PC-9 (cell line): ENCODE data around the gene NEO1. TPM values are rescaled to one million over a fixed set of nuclear protein-coding genes. Genes with fewer than 3 reads are reported as not detected.
"Not testable (repeated sequence)": the region's sequence is repeated elsewhere in the genome, so short reads cannot be mapped to it uniquely, and the experiment has no call there.

ENCODE experiments used
- BruUV-seq: library from RNA; stranded (reverse); fragments of 400-500 nt; replicated peaks from 2 replicates; lab custom pipeline; 2021; lab: Mats Ljungman, UMichigan
- CTCF ChIA-PET: fragments of 300-600 bp; sonication (Branson Sonifier 250); formaldehyde crosslinking; loops from one replicate; lab custom pipeline; 2022; ENCODE audit warnings: antibody characterized with exemption; lab: Charles Lee
- POLR2A ChIA-PET: fragments of 300-600 bp; sonication (Branson Sonifier 250); formaldehyde crosslinking; loops from one replicate; lab custom pipeline; 2022; ENCODE audit warnings: antibody characterized with exemption; ENCODE audit not compliant: unreplicated experiment; lab: Charles Lee
- DNase-seq, 2 experiments: peaks; one replicate each; pipeline versions ENCODE4 v3.0.0 to v3.0.0-alpha.2; 2015 to 2022; ENCODE audit warnings: mixed read lengths in 1 of 2
- H2AFZ ChIP-seq: fragments of 200-600 bp; sonication (generic); 2 replicates; pipeline ENCODE4 v1.8.1; 2017; ENCODE audit warnings: antibody characterized with exemption
- H3F3A ChIP-seq: fragments of 200-600 bp; sonication (generic); 2 replicates; pipeline ENCODE4 v1.8.1; 2017; ENCODE audit warnings: antibody characterized with exemption, mild to moderate bottlenecking, low read depth; ENCODE audit not compliant: insufficient read depth
- H3K27ac ChIP-seq: fragments of 200-600 bp; sonication (generic); 2 replicates; pipeline ENCODE4 v1.6.1; 2016; ENCODE audit warnings: mixed run types
- H3K27me3 ChIP-seq: fragments of 200-600 bp; sonication (generic); 2 replicates; pipeline ENCODE4 v1.6.1; 2016; ENCODE audit warnings: low read depth, mixed run types; ENCODE audit not compliant: insufficient read depth
- H3K36me3 ChIP-seq: fragments of 200-600 bp; sonication (generic); 2 replicates; pipeline ENCODE4 v1.6.1; 2016; ENCODE audit warnings: low read depth, mixed run types
- H3K4me1 ChIP-seq: fragments of 200-600 bp; sonication (generic); replicated peaks from 2 replicates; pipeline ENCODE4 v1.6.1; 2016; ENCODE audit warnings: mixed run types; ENCODE audit not compliant: insufficient read depth
- H3K4me2 ChIP-seq: fragments of 200-600 bp; sonication (generic); 2 replicates; pipeline ENCODE4 v1.6.1; 2017; ENCODE audit warnings: mixed run types
- H3K4me3 ChIP-seq: fragments of 200-600 bp; sonication (generic); 2 replicates; pipeline ENCODE4 v1.6.1; 2016; ENCODE audit warnings: mixed run types
- H3K79me2 ChIP-seq: fragments of 200-600 bp; sonication (generic); 2 replicates; pipeline ENCODE4 v1.6.1; 2017; ENCODE audit warnings: low read depth, mixed run types
- H3K9me2 ChIP-seq: fragments of 200-600 bp; sonication (generic); 2 replicates; pipeline ENCODE4 v1.8.1; 2017; ENCODE audit warnings: mild to moderate bottlenecking; ENCODE audit not compliant: insufficient read depth
- H3K9me3 ChIP-seq: fragments of 200-600 bp; sonication (generic); 2 replicates; pipeline ENCODE4 v1.8.1; 2016; ENCODE audit warnings: low read depth; ENCODE audit not compliant: insufficient read depth
- H4K20me1 ChIP-seq: fragments of 200-600 bp; sonication (generic); 2 replicates; pipeline ENCODE4 v1.8.1; 2017; ENCODE audit not compliant: insufficient read depth
- EZH2 ChIP-seq: fragments of 200-600 bp; sonication (generic); IDR thresholded peaks from 2 replicates; pipeline ENCODE4 v1.8.0; 2017; ENCODE audit warnings: antibody characterized with exemption, low read depth
- intact Hi-C: fragments of 100-400 bp; cut with micrococcal nuclease; formaldehyde crosslinking; loops from one replicate; pipeline ENCODE4 v1.10.0; 2022; ENCODE audit not compliant: unreplicated experiment
- total RNA-seq: library from RNA; stranded (reverse); gene quantifications from 2 replicates; pipeline ENCODE4 v1.2.3, GENCODE V29; 2021
- TF ChIP-seq, protein P1 (sequence below): fragments of 200-600 bp; sonication (generic); conservative IDR thresholded peaks from 2 replicates; pipeline ENCODE4 v1.6.1; 2017; ENCODE audit warnings: mixed run types, antibody characterized with exemption, mild to moderate bottlenecking, moderate library complexity

NEO1 gene
- total RNA-seq, 1 experiment from 2014 or later = 5.2 TPM

DNA sequence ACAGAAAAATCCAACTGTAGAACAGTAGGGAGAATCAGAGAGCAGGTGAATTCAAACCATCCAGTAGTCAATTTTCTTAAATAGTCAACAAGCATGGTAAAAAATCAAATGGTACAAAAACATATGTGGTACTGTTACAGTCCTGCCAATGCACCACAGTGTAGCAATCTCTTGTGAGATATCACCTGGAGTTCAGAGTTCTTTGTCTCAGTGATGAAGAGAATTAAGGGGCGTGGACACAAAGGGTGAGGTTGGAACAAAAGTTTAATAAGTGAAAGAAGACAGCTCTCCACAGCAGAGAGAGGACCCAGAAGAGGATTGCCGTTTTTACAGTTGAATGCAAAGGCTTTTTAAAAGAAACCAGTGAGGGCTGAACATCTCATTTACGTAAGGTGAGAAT, 113.2 kb downstream of the NEO1 start:
- POLR2A ChIA-PET = no interaction called here
- DNase-seq = no peak
- H2AFZ ChIP-seq = no peak overlapping the region

DNA sequence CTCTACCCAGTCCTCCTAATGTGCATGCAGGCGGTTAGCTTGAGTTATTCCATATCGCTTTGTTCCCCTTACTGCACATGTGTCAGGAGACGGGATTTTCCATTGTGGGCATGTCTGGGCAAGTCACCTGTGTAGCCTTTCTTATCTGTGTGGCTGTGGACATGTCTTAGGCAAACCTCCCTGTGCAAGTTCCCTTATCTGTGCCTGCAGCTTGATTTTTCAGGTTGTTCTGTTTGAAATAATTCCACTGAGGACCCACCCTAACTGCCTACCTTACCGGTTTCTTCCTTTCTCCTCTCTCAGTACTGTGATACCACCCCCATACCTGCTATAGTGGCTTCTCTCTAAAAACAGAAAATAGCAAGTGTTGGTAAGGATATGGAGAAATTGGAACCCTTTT, 113.6 kb downstream of the NEO1 start:
- Histone ChIP-seq H3K9me3 (no peaks in the 10 kb centered on the region), H3K4me3 (no peak overlapping the region), H3K4me2 (no peak overlapping the region), H3K27me3 (no peaks in the 10 kb centered on the region), H3K79me2 (no peaks in the 10 kb centered on the region), H3F3A (no peaks in the 10 kb centered on the region), H4K20me1 (no peaks in the 10 kb centered on the region), H2AFZ (no peak overlapping the region), H3K4me1 (no peaks in the 10 kb centered on the region), H3K9me2 (no peaks in the 10 kb centered on the region), H3K36me3 (no peaks in the 10 kb centered on the region), H3K27ac (no peak overlapping the region)
- intact Hi-C loops = no loop called here
- ChIA-PET POLR2A (no interaction called here), CTCF (no interaction called here)
- TF ChIP-seq, protein P1, sequence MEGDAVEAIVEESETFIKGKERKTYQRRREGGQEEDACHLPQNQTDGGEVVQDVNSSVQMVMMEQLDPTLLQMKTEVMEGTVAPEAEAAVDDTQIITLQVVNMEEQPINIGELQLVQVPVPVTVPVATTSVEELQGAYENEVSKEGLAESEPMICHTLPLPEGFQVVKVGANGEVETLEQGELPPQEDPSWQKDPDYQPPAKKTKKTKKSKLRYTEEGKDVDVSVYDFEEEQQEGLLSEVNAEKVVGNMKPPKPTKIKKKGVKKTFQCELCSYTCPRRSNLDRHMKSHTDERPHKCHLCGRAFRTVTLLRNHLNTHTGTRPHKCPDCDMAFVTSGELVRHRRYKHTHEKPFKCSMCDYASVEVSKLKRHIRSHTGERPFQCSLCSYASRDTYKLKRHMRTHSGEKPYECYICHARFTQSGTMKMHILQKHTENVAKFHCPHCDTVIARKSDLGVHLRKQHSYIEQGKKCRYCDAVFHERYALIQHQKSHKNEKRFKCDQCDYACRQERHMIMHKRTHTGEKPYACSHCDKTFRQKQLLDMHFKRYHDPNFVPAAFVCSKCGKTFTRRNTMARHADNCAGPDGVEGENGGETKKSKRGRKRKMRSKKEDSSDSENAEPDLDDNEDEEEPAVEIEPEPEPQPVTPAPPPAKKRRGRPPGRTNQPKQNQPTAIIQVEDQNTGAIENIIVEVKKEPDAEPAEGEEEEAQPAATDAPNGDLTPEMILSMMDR = no peak
- TF ChIP-seq EZH2 = no peak
- no TSS peak for BruUV-seq
- DNase-seq = no peak

More for the DNA sequence above, 113.2 kb downstream of the NEO1 start:
- Histone ChIP-seq H4K20me1 (no peaks in the 10 kb centered on the region), H3K27me3 (no peaks in the 10 kb centered on the region), H3K4me3 (no peak overlapping the region), H3K27ac (no peak overlapping the region), H3K79me2 (no peaks in the 10 kb centered on the region), H3F3A (no peaks in the 10 kb centered on the region), H3K4me1 (no peaks in the 10 kb centered on the region), H3K9me2 (no peaks in the 10 kb centered on the region), H3K36me3 (no peaks in the 10 kb centered on the region), H3K9me3 (no peaks in the 10 kb centered on the region), H3K4me2 (no peak overlapping the region)
- TF ChIP-seq, protein P1 = no peak
- TF ChIP-seq EZH2 = no peak
- CTCF ChIA-PET = no interaction called here
- intact Hi-C loops = no loop called here
- no TSS peak for BruUV-seq

DNA sequence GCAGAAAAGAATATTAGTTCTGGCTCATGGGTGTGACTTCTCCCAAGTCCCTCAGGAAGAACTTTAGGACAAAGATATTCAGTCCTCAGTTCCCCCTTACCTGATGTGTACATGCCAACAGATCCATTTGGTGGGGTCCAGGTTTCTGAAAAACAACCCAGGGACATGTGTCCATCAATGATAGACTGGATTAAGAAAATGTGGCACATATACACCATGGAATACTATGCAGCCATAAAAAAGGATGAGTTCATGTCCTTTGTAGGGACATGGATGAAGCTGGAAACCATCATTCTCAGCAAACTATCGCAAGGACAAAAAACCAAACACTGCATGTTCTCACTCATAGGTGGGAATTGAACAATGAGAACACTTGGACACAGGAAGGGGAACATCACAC, 114.4 kb downstream of the NEO1 start:
- H3K27ac ChIP-seq, POLR2A ChIA-PET: not testable (repeated sequence)

DNA sequence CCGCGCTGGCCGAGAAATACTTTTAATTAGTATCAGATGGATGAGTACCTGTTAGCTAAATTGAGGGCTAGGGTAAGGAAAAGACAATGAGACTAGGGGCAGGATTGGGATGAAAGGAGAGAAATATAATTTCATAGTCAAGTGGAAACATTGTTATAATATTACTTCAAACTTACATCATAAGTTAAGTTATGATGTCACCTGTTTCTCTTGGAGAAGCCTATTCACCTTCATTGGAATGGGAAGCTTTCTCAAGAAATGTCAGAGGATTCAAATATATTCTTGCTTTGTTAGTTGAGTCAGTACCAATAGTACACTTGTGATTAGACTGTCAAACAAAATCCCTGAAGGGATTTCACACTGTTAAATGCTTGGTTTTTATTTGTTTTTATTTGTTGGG, 116.2 kb downstream of the NEO1 start:
- DNase-seq = no peak
- Histone ChIP-seq H3K27ac (no peak overlapping the region), H4K20me1 (no peaks in the 10 kb centered on the region), H3K4me1 (no peaks in the 10 kb centered on the region), H3K9me2 (no peaks in the 10 kb centered on the region), H3F3A (no peaks in the 10 kb centered on the region), H3K4me2 (no peak overlapping the region), H3K27me3 (no peaks in the 10 kb centered on the region), H2AFZ (no peak overlapping the region), H3K9me3 (no peaks in the 10 kb centered on the region), H3K79me2 (no peaks in the 10 kb centered on the region), H3K36me3 (no peaks in the 10 kb centered on the region), H3K4me3 (no peak overlapping the region)
- ChIA-PET CTCF (interaction anchor here (0.6 kb wide), 1 partner anchor 447 kb away, joined by 3 read pairs; no protein-coding TSS in a partner anchor), POLR2A (no interaction called here)
- intact Hi-C loops = no loop called here
- TF ChIP-seq, protein P1 = no peak
- no peak for TF ChIP-seq EZH2
- BruUV-seq = no TSS peak

More for the DNA sequence above, 114.4 kb downstream of the NEO1 start:
- H3K27me3 ChIP-seq, H3K79me2 ChIP-seq, BruUV-seq, H4K20me1 ChIP-seq, H3K9me3 ChIP-seq, H2AFZ ChIP-seq, H3K36me3 ChIP-seq, DNase-seq, H3K4me1 ChIP-seq, H3F3A ChIP-seq, H3K4me3 ChIP-seq, intact Hi-C loops, H3K9me2 ChIP-seq, H3K4me2 ChIP-seq, CTCF ChIA-PET: not testable (repeated sequence)
